ENCODE measurements around the gene SLC15A3.

SLC15A3 gene

GRCh38 chr11:60908803-60909202 lies 43.2 kb downstream of the SLC15A3 start:
- Histone ChIP-seq H3K9me3 (ENCODE audit: insufficient read depth, low read length) (no peaks in the 10 kb centered on the region), H3K4me3 (ENCODE audit: insufficient read depth, low read length, poor library complexity, severe bottlenecking) (no peak overlapping the region), H3K79me2 (ENCODE audit: insufficient read depth, low read length) (peaks cover 25% of the 10 kb centered on the region), H3K27ac (ENCODE audit: low read depth, low read length) (no peak overlapping the region), H4K20me1 (ENCODE audit: low read depth, low read length) (peaks cover 15% of the 10 kb centered on the region), H3K9me2 (replicated peaks; ENCODE audit: insufficient read depth, low read length) (no peaks in the 10 kb centered on the region), H3F3A (ENCODE audit: insufficient read depth) (no peaks in the 10 kb centered on the region), H3K4me2 (ENCODE audit: low read depth, low read length, poor library complexity, severe bottlenecking) (no peak overlapping the region), H3K36me3 (ENCODE audit: low read length) (0 out of 2 replicates have a peak, but pooled peaks cover 4% of the 10 kb centered on the region), H3K9ac (ENCODE audit: low read length) (no peak overlapping the region), H2AFZ (ENCODE audit: low read depth, low read length, severe bottlenecking) (no peak overlapping the region), H3K27me3 (ENCODE audit: low read length) (no peaks in the 10 kb centered on the region)
- TF ChIP-seq EZH2phosphoT487 (conservative IDR thresholded peaks at IDR 0.05; ENCODE audit: low read length): no peak
- TF ChIP-seq CTCF (IDR thresholded peaks at IDR 0.05; ENCODE audit: insufficient read depth, low read length, poor library complexity, severe bottlenecking): no peak

- H3K27ac ChIP-seq (ENCODE audit: low read depth, low read length): peak within 1 kb of the TSS; percentile 82
- TF ChIP-seq CTCF (IDR thresholded peaks at IDR 0.05; ENCODE audit: insufficient read depth, low read length, poor library complexity, severe bottlenecking) (no peak), EZH2phosphoT487 (conservative IDR thresholded peaks at IDR 0.05; ENCODE audit: low read length) (no peak)
- H3K9me3 ChIP-seq (ENCODE audit: insufficient read depth, low read length): no peaks in the 10 kb centered on the region
- no peaks in the 10 kb centered on the region for H3K9me2 ChIP-seq (replicated peaks; ENCODE audit: insufficient read depth, low read length)
- H3F3A ChIP-seq (ENCODE audit: insufficient read depth): no peaks in the 10 kb centered on the region
- 0 out of 2 replicates have a peak, but pooled peaks cover 11% of the 10 kb centered on the region for H3K36me3 ChIP-seq (ENCODE audit: low read length)
- H3K27me3 ChIP-seq (ENCODE audit: low read length): no peaks in the 10 kb centered on the region
- peak within 1 kb of the TSS; percentile 84 for H3K4me2 ChIP-seq (ENCODE audit: low read depth, low read length, poor library complexity, severe bottlenecking)
- H3K79me2 ChIP-seq (ENCODE audit: insufficient read depth, low read length): peaks cover 35% of the 10 kb centered on the region
- H3K4me3 ChIP-seq (ENCODE audit: insufficient read depth, low read length, poor library complexity, severe bottlenecking): peak within 1 kb of the TSS; percentile 89
- H2AFZ ChIP-seq (ENCODE audit: low read depth, low read length, severe bottlenecking): peak within 1 kb of the TSS; percentile 53
- H3K9ac ChIP-seq (ENCODE audit: low read length): peak within 1 kb of the TSS; percentile 98
- peaks cover 19% of the 10 kb centered on the region for H4K20me1 ChIP-seq (ENCODE audit: low read depth, low read length)
These were observed 45.6 kb downstream of the SLC15A3 start, which contains the start of gene PRPF19 for GRCh38 chr11:60906132-60906972. Gene PRPF19 (minus strand): TSS chr11:60906585. CDS start chr11:60906382, 203 bp downstream.

GRCh38 chr11:60905551-60906113 lies 46.3 kb downstream of the SLC15A3 start:
- Histone ChIP-seq H3K9me3 (ENCODE audit: insufficient read depth, low read length) (no peaks in the 10 kb centered on the region), H3K79me2 (ENCODE audit: insufficient read depth, low read length) (peaks cover 35% of the 10 kb centered on the region), H3K27ac (ENCODE audit: low read depth, low read length) (peak overlapping the region; percentile 82), H3K9me2 (replicated peaks; ENCODE audit: insufficient read depth, low read length) (no peaks in the 10 kb centered on the region), H2AFZ (ENCODE audit: low read depth, low read length, severe bottlenecking) (peak overlapping the region; percentile 53), H3K36me3 (ENCODE audit: low read length) (0 out of 2 replicates have a peak, but pooled peaks cover 11% of the 10 kb centered on the region), H3K4me3 (ENCODE audit: insufficient read depth, low read length, poor library complexity, severe bottlenecking) (peak overlapping the region; percentile 89), H3F3A (ENCODE audit: insufficient read depth) (no peaks in the 10 kb centered on the region), H3K27me3 (ENCODE audit: low read length) (no peaks in the 10 kb centered on the region), H3K9ac (ENCODE audit: low read length) (peak overlapping the region; percentile 98), H3K4me2 (ENCODE audit: low read depth, low read length, poor library complexity, severe bottlenecking) (peak overlapping the region; percentile 68), H4K20me1 (ENCODE audit: low read depth, low read length) (peaks cover 19% of the 10 kb centered on the region)
- TF ChIP-seq EZH2phosphoT487 (conservative IDR thresholded peaks at IDR 0.05; ENCODE audit: low read length): no peak
